ENCODE measurements around the gene TFEB.

TFEB gene

DNA sequence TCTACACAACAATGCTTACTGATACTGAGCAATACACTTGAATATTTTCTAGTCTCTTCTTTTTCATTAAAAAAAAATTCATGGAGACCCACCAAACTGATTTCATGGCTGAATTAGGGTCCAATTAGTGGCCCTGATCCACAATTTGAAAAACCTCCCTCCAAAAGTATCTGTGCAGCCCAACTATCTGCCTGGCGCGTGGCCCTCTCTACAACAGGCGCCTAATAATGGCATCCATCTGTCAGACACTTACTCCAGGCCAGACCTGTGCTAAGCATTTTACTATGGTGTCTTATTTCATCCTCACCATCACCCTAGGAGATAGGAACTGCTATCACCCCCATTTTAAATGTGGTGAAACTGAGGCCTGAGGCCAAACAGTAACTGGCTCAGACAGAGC, 14.0 kb downstream of the TFEB start:
- DNase-seq: no peak

DNA sequence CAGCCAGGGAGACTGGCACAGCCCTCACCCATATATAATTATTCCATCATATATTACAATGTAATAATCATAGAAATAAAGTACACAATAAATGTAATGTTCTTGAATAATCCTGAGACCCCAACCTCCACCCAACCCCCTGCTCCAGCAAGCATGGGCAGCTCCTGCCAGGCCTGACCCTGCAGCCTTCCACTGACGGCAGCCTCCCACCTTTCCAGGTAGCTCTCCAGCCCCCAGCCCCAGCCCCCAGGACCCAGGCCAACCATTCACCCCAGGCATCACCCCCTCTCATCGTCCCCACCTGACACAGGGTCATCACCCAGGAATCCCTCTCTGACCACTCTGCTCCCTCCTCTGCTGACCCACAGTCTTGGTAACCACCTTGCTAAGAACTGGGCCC, 14.6 kb downstream of the TFEB start:
- no peak for DNase-seq

DNA sequence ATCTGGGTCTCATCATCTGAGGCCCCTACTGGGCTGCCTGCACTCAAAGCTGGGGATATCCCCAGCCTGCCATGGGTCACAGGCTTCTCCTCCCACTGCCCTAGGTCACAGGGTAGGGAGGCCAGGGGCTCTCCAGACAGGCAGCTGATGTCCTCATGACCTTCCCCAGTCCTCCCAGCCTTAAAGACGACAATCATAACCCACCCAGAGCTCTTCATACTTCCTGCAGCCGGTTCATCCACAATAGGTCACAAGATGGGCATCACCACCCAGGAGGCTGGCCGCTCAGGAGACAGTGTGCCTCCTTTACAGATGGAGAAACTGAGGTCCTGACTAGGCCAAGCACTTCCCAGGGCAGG, 15.2 kb downstream of the TFEB start:
- DNase-seq: no peak

DNA sequence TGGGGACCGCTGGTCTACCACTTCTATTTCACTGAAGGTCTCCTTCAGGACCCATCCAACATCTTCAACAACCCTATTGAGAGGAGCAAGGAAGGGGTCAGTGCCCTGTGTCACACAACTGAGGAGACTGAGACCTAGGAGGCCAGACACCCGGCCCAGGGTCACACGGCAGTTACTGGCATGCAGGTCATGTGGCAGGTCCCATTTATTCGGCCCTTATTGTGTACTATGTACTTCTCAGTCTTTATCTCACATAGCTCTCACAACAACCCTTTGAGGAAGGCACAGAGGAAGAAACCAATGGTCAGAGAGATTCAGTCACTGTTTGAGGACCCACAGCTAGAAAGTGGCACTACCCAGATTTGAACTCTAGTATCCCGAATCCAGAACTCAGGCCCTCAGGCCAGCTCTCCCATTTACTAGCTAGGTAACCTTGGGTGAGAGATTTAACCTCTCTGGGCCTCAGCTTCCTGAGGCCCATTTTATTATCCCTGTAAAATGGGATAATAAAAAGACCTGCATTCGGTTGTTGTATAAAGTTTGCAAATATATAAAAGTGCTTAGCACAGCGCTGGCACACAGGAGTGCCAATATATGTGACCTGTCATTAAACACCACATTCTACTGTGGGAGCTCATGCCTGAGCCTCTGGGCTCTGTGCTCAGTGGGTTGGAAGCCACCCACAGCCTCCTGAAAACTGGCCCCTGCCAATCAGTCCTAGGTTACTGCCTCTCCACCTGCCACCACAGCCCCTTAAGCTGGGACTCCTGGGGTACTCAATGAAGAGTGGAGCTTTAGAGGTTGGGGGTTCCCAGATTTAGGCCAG, 15.8 kb downstream of the TFEB start:
- no peak for DNase-seq

DNA sequence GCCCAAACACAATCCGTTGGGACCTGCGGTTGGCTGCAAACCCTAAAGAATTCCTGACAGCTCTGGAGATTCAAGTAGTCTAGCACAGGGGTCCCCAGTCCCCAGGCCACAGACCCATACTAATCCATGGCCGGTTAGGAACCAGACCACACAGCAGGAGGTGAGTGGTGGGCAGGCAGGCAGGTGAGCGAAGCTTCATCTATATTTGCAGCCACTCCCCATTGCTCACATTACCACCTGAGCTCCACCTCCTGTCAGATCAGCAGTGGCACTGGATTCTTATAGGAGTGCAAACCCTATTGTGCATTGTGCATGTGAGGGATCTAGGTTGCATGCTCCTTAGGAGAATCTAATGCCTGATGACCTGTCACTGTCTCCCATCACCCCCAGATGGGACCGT, 16.6 kb downstream of the TFEB start:
- DNase-seq: no peak

DNA sequence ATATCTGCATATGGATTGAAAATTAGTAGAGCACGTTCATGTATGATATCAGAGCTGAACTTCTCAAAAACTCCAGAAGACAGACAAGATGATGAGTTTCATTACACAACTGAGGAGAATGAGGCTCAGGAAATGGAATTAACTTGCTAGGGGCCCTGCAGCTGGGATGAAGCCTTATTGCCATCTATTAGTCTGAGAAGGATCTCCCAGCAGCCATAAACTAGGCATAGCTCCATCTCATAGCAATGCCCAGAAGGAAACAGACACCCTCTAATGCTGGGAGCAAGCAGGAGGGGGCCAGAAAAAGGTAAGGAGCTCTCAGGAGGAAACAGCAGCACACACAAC, 18.0 kb downstream of the TFEB start:
- no peak for DNase-seq

DNA sequence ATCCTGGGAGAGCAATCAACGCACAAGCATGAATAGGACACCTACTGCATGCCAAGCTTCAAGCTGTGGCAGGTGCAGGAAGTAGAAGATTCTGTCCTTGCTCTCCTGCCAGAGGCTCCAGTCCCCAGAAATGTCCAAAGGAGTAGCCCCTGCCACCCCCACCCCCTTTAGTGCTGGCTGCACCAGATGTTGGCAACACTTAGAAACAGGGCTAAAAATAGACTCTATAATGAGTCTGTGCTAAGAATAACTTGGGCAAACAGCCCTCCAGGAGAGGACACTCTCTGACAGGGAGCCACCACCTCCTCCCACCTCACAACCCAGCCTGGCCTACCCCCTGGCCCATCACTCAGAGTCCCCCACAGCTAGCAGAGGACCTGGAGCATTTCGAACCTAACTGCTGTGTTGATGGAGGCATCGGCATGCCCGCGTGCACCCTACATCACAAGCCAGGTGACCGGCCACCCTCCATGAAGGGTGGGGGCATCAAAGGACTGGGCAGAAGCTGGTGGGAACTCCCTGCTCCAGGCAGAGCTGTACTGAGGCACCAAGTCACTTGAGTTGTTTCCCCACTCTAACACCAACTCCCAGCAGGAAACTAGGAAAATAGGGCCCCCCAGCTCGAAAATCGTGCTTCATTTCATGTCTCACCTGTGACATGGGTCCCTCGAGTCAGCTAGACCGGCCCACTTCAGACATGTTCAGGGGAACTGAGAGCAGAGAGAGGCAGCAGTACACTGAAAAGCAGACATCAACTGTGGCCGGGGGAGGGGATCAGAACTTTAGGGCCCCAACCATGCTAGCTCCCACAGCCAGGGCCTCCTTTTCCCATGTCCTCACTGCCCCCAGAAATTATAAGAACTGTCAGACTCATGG, 18.7 kb downstream of the TFEB start:
- DNase-seq: peak; percentile 52

GRCh38 chr6:41715795-41716515, 19.5 kb downstream of the TFEB start:
- DNase-seq: no peak

DNA sequence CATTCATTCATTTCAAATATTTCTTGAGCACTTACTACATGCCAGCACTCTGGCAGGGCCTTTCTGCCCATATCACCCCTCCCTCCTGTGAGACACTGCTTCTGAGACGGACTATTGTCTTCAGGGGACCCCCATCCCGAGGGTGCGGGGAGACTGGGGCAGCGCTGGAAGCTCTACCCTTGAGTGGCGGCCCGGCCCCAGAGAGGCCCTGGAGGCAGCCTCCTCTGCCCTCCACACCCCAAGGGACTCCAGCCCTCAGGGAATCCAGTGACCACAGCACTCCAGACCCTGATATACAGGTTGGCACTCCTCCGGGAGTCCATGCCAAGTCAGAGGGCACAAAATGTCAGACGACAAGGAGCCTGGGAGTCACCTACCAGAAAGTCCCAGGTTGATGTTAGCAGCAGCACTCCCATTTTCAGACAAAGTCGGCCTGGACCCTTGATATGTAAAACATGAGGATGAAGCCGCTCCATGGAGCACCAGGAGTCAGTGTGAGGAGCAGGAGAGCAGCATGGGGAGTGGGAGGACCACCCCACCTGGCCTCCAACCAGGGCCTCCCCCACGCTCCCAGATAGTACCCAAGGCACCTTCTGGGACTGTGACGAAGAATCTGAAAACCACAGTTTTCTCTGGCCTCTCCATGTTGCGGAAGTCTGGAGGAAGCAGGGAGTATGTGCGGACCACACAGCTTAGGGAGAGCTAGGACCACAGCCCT, 20.7 kb downstream of the TFEB start:
- DNase-seq: no peak

DNA sequence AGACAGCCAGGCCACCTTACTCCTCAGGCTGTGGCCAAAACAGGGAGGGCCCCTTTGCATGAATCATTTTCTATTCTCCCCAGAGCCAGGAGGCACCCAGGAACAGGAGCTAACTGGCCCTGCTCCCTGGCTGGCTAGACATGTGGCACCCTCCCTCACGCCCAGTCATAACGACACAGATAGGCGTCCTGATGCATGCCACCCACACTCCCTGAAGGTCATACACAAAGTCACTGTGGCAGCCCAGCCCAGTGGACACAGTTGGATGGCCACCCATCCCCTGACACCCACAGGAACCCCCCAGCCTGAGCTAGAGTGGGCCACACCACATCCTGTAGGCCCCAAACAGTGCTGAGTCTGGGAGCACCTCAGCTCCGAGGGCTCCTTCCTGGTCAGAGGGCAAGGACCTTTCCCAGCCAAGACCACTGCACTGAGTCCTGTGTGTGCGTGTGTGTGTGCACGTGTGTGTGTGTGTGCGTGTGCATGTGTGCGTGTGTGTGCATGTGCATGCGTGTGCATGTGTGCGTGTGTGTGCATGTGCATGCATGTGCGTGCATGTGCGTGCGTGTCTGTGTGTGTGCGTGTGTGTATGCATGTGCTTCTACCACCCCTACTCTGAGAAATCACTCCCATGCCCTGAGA, 21.6 kb downstream of the TFEB start:
- DNase-seq: no peak

GRCh38 chr6:41713159-41713649, 22.2 kb downstream of the TFEB start:
- DNase-seq: no peak

DNA sequence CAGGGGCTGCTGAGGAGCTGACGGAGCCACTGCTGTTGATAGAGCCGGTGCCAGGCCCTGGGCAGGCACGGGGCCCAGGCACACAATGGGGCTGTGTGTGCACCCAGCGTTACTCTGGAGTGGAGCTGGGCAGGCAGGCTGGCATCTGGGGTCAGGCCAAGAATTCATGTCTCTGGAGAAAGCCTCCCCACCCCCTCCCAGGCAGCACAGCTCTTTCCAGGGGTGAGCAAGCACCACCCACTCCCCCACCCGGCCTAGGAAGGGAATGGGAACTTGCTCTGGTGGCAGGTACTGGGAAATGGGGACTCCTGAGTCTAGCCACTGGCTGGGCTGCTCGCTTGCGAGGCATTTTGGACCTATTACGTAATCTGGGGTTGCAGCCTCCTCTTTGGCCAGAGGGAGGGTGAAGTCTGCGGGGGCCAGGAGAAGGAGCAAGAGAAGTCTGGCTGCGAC, 22.7 kb downstream of the TFEB start:
- no peak for DNase-seq

GRCh38 chr6:41711323-41712038, 23.9 kb downstream of the TFEB start:
- no peak for DNase-seq

- DNase-seq: no peak
Observed at GRCh38 chr6:41709375-41709774, 26.0 kb downstream of the TFEB start.

DNA sequence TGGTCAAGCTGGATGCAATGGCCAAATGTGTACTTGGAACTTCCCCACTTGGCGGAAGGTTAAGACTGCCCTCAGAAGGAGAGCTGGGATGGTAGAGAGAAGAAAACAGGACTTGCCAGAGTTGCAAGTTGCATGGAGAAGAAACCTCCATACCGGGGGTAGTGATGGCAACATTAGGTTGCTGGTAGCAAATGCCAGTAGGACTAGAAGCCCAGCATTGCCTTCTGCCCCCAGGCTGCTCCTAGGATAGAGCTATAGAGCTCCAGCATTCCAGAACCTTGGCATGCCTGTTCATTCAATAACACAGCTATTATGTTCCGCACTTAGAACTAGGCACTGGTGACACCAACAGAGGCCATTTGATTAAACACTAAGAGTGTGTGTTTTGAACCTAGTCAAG, 26.6 kb downstream of the TFEB start:
- DNase-seq: no peak

DNA sequence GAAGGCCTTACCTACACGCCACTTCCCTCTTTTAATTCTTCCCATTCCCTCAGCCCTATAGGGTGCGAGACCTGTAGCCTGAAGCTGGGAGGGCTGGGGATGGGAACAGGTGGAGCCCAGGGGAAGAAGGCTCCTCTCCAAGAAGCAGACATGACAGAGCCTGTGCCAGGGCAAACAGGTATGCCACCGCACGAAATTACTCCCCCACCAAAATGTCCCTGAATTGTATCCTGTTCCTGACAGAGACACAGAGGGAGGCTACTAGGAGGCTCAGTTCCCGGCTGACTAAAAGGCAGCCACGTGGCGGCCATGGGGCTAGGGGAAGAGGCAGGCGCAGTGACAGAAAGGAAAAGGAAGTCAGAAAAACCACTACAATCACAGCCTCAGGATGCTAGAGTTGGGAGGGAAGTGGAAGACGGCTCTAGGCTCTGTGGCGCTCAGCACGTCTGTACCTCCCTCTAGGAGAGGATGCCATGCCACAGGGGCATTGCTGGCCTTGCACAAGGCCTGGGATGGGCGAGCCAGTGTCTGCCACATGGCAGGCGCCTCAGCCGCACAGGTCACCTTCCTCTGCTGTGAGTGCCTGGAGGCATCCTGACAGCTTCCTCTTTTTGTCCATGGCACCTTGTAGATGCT, 27.7 kb downstream of the TFEB start:
- DNase-seq: no peak

DNA sequence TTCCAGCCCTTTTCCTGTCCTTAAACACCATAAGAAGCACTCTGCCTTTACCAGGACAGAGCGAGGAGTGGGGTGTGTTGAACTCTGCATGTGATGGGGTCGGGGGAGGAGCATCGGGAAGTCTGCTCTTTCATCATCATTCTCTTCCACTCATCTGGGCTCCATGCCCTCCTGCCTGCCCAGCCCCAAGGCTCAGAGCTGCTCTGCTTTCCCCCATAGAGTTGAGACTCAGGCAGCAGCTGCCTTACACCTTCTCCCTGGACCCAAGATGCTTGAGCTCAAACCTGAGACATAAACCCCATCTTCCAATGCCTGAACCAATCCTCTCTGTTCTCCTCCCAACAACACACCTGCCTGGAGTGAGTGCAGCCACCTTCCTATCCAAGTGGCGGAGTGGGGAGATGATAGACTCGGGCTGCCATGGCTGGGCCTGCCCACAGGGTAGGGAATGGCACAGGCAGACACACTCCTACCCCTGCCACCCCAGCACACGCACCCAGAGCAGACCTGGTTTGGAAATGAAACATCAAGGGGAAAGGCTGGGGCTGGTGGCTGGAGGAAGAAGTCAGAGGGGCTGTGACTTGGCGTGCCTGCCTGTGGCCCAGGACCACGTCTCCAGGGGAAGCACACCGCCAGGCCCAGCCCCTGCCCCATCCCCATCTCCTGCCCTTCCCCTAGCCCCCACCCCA, 28.4 kb downstream of the TFEB start:
- DNase-seq: no peak

DNA sequence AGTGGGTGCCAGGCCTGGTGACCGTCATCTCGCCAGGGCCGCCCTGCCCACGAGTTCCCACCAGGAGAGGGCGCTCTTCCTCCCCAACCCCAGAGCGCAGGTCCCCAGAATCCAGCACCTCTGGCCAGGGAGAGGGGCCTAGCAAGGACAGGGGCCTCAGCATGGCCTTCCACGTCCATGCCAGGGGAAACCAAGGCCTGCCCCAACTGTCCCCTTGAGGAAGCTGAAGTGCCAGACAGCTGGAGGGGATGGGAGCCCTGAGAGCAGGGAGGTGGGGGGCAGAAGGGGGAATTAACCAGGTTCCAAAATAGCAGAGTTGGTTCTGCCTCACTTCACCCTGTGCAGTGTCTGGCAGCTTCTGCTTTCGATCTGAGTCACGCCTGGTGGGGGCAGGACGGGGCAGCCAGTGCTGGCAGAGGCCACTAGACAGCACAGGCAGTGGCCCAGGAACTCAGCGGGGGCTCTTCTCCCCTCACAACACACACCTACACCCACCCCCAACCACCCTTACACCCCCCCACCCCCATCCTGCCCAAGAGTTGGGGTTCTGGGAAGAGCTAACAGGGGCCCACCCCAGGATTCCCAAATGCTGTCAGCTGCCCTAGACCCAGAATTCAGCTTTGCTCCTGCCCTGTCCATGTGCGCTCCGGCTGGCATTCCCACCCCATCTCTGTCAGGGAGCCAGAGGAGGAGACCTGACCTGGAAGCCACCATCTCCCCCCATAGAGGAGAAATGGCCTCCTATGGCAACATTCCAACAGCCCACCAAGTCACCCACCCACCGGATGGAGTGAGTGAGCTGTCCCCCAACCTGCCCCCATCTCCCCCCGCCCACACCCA, 29.2 kb downstream of the TFEB start:
- DNase-seq: no peak

- no peak for DNase-seq
Observed at GRCh38 chr6:41705311-41705995, 30.0 kb downstream of the TFEB start.

Data from NCI-H510A (cell line).